Bronchial epithelial cell (primary cell): Measurements from ENCODE around the gene SHH. TPM values are rescaled to one million over a fixed set of nuclear protein-coding genes. Genes with fewer than 3 reads are reported as not detected.

Experiments used
- DNase-seq: peaks from one replicate; pipeline ENCODE4 v3.0.0-alpha.2; 2010; ENCODE audit warnings: low read depth
- FAIRE-seq: peaks from 2 replicates; lab custom pipeline; 2011; peaks lifted over from hg19 to GRCh38; lab: Jason Lieb, UNC
- H3K27me3 ChIP-seq: 2 replicates; pipeline ENCODE4 v1.5.1; 2011; ENCODE audit warnings: low read length; ENCODE audit not compliant: control insufficient read depth, insufficient read depth
- H3K36me3 ChIP-seq: 2 replicates; pipeline ENCODE4 v1.5.1; 2011; ENCODE audit warnings: low read length; ENCODE audit not compliant: control insufficient read depth, insufficient read depth
- H3K4me3 ChIP-seq: 2 replicates; pipeline ENCODE4 v1.5.1; 2011; ENCODE audit warnings: mild to moderate bottlenecking, low read depth, low read length, control low read depth
- total RNA-seq: library from RNA; depleted of rRNA; stranded (reverse); fragments of >200 nt; gene quantifications from 2 replicates; pipeline ENCODE4 v1.2.1, GENCODE V29; 2014
- TF ChIP-seq, protein P1 (sequence below): IDR thresholded peaks from 2 replicates; pipeline ENCODE4 v1.5.1; 2011; ENCODE audit warnings: mild to moderate bottlenecking, moderate library complexity, low read length, control low read depth, inconsistent platforms; ENCODE audit not compliant: insufficient read depth, severe bottlenecking

SHH gene
- total RNA-seq, 1 donor from 2014 or later, result not detected

GRCh38 chr7:155785536-155785935 is 26.7 kb downstream of the SHH start:
- DNase-seq (no peak), FAIRE-seq (no peak)
- Histone ChIP-seq H3K36me3 (peaks cover 1% of the 10 kb centered on the region), H3K27me3 (no peaks in the 10 kb centered on the region), H3K4me3 (no peak overlapping the region)
- TF ChIP-seq, protein P1, sequence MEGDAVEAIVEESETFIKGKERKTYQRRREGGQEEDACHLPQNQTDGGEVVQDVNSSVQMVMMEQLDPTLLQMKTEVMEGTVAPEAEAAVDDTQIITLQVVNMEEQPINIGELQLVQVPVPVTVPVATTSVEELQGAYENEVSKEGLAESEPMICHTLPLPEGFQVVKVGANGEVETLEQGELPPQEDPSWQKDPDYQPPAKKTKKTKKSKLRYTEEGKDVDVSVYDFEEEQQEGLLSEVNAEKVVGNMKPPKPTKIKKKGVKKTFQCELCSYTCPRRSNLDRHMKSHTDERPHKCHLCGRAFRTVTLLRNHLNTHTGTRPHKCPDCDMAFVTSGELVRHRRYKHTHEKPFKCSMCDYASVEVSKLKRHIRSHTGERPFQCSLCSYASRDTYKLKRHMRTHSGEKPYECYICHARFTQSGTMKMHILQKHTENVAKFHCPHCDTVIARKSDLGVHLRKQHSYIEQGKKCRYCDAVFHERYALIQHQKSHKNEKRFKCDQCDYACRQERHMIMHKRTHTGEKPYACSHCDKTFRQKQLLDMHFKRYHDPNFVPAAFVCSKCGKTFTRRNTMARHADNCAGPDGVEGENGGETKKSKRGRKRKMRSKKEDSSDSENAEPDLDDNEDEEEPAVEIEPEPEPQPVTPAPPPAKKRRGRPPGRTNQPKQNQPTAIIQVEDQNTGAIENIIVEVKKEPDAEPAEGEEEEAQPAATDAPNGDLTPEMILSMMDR, result no peak

DNA sequence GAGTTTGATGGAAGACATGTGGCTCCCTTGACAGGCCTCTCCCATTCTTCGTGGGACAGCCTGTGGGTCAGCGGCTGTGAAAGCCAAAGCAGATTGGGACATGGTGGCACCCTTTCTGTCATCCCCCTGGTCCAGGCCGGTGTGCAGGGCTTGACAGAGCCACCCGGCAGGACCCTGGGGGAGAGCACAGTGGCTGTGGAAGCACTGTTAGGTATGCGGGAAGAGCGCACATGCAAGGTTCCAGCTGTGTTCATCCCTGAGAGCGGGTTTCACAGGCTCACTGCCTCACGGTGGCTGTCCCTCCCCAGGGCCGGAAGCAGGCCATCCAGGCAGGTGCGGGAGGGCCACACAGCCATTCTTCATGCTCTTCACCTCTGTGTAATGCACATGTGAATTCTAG is 29.8 kb downstream of the SHH start:
- DNase-seq, result no peak
- Histone ChIP-seq H3K36me3 (peaks cover 6% of the 10 kb centered on the region), H3K4me3 (no peak overlapping the region), H3K27me3 (no peaks in the 10 kb centered on the region)
- TF ChIP-seq, protein P1, result no peak
- no peak for FAIRE-seq

DNA sequence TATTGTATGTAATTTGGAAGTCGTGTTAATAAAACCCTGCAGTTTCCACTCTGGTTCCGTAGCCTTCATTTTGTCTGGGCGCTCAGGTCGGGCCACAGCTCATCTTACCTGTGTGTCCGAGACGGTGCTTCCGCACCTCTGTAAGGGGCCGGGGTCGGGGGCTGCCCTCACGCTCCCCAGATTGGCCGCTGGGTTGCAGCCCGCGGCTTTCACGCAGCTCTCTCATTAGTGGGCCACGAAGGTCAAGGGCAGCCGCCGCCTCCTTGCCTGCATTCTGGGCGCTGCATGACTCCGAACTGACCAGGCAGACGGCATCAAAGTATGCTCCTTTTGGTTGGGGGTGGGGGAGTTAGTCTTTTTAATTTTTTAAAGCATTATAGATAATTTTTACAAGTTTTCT is 30.8 kb downstream of the SHH start:
- TF ChIP-seq, protein P1, result no peak
- Histone ChIP-seq H3K4me3 (no peak overlapping the region), H3K36me3 (peaks cover 11% of the 10 kb centered on the region), H3K27me3 (no peaks in the 10 kb centered on the region)
- FAIRE-seq, result no peak
- no peak for DNase-seq

- TF ChIP-seq, protein P1, result no peak
- peaks cover 12% of the 10 kb centered on the region for H3K36me3 ChIP-seq
- no peak overlapping the region for H3K4me3 ChIP-seq
- DNase-seq (no peak), FAIRE-seq (no peak)
- no peaks in the 10 kb centered on the region for H3K27me3 ChIP-seq
Measured at GRCh38 chr7:155780884-155781283, 31.4 kb downstream of the SHH start.

- Histone ChIP-seq H3K36me3 (peaks cover 19% of the 10 kb centered on the region), H3K4me3 (no peak overlapping the region), H3K27me3 (no peaks in the 10 kb centered on the region)
- TF ChIP-seq, protein P1, result no peak
- DNase-seq (no peak), FAIRE-seq (no peak)
Measured at GRCh38 chr7:155778349-155778748, 33.9 kb downstream of the SHH start.

DNA sequence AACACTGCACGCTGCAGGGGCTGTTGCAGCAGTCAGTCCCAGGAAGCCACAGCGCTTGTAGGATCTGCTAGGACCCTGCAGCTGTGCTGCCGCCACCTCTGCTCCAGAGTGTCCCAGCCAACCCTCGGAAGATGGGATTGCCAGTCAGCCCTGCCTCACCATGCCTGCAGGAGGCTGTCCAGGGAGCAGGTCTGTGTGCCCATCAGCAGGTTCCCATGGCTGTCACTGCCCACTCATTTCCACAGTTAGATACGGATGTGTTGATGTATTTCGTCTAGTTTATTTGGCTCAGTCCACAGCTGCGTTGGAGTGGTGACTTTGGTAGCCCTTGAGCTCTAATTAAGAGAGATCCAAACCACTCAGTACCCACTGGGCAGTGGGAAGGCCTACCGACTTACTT is 35.7 kb downstream of the SHH start:
- H3K4me3 ChIP-seq, result no peak overlapping the region
- H3K36me3 ChIP-seq, result peaks cover 20% of the 10 kb centered on the region
- no peaks in the 10 kb centered on the region for H3K27me3 ChIP-seq
- no peak for DNase-seq
- FAIRE-seq, result no peak
- TF ChIP-seq, protein P1, result no peak
